K562 (cell line): ENCODE results near the gene C6orf89. TPM values are rescaled to one million over a fixed set of nuclear protein-coding genes. Genes with fewer than 3 reads are reported as not detected.

Experiments used
- ATF7 ChIP-seq: fragments of 450-650 bp; IDR thresholded peaks from 2 replicates; pipeline ENCODE4 v1.7.1; 2014; ENCODE audit warnings: mild to moderate bottlenecking, moderate library complexity
- BHLHE40 ChIP-seq: IDR thresholded peaks from 2 replicates; pipeline ENCODE4 v1.6.1; 2011; ENCODE audit warnings: low read length, improper control_type of control experiment
- CBX5 ChIP-seq: IDR thresholded peaks from 2 replicates; pipeline ENCODE4 v1.6.1; 2014; ENCODE audit warnings: low read depth, borderline replicate concordance
- ESRRA ChIP-seq: fragments of 450-650 bp; IDR thresholded peaks from 2 replicates; pipeline ENCODE4 v1.6.1; 2014; ENCODE audit warnings: low read depth, mild to moderate bottlenecking, moderate library complexity, borderline replicate concordance
- JUNB ChIP-seq: fragments of 450-650 bp; formaldehyde crosslinking; conservative IDR thresholded peaks from 2 replicates; pipeline ENCODE4 v1.4.0; 2020; ENCODE audit warnings: mild to moderate bottlenecking
- KAT8 ChIP-seq: fragments of 450-650 bp; IDR thresholded peaks from 2 replicates; pipeline ENCODE4 v1.6.1; 2016; ENCODE audit warnings: low read depth, mild to moderate bottlenecking
- KLF16 ChIP-seq: IDR thresholded peaks from 2 replicates; pipeline ENCODE4 v1.6.1; 2016; ENCODE audit warnings: antibody characterized with exemption
- MIER1 ChIP-seq: fragments of 450-650 bp; IDR thresholded peaks from 2 replicates; pipeline ENCODE4 v1.6.1; 2016; ENCODE audit warnings: antibody characterized with exemption, mild to moderate bottlenecking, low read depth
- NCOA2 ChIP-seq, 2 experiments: fragments of 450-650 bp; IDR thresholded peaks; 2 replicates each; pipeline ENCODE4 v1.6.1; 2018; ENCODE audit warnings: mild to moderate bottlenecking in 2 of 2, moderate library complexity in 1 of 2; ENCODE audit not compliant: partially characterized antibody in 2 of 2
- PTRF ChIP-seq: fragments of 450-650 bp; IDR thresholded peaks from 2 replicates; pipeline ENCODE4 v1.6.1; 2016; ENCODE audit warnings: mild to moderate bottlenecking, missing genetic modification characterization, missing compliant biosample characterization
- PTTG1 ChIP-seq: fragments of 450-650 bp; IDR thresholded peaks from 2 replicates; pipeline ENCODE4 v1.6.1; 2016; ENCODE audit warnings: low read depth, mild to moderate bottlenecking, missing genetic modification characterization, missing compliant biosample characterization
- RFX5 ChIP-seq: IDR thresholded peaks from 2 replicates; pipeline ENCODE4 v1.6.1; 2011; ENCODE audit warnings: low read depth, mild to moderate bottlenecking, improper control_type of control experiment, low read length
- SAFB2 ChIP-seq: fragments of 200-400 bp; formaldehyde crosslinking; IDR thresholded peaks from 2 replicates; pipeline ENCODE4 v1.6.1; 2018; ENCODE audit warnings: borderline replicate concordance, low read length, low read depth, moderate library complexity; ENCODE audit not compliant: severe bottlenecking
- TRIM28 ChIP-seq: fragments of 450-650 bp; IDR thresholded peaks from 2 replicates; pipeline ENCODE4 v1.6.1; 2017
- ZBTB7A ChIP-seq: IDR thresholded peaks from 2 replicates; pipeline ENCODE4 v1.6.1; 2011; ENCODE audit warnings: low read depth, mild to moderate bottlenecking, low read length, moderate library complexity, borderline replicate concordance; ENCODE audit not compliant: control insufficient read depth
- ZNF175 ChIP-seq: fragments of 200-800 bp; sonication (Bioruptor generic); IDR thresholded peaks from 2 replicates; pipeline ENCODE4 v1.6.1; 2016; ENCODE audit warnings: low read depth, mild to moderate bottlenecking, missing genetic modification characterization, missing compliant biosample characterization
- ZNF57 ChIP-seq: fragments of 450-650 bp; formaldehyde crosslinking; IDR thresholded peaks from 2 replicates; pipeline ENCODE4 v1.4.0; 2020; ENCODE audit warnings: mild to moderate bottlenecking, moderate library complexity
- polyA plus RNA-seq, 8 experiments: library from polyadenylated mRNA; depleted of rRNA in 4 of 8; stranded (reverse) in 5 of 8; unstranded in 3 of 8; fragments of >200 nt; fragmentation: Nextera tagmentation in 2 of 8; fragmentation: Illumina TruSeq in 1 of 8; extraction: Ambion mirVana in 2 of 8; extraction: Trizol in 1 of 8; gene quantifications; 2 replicates each; pipeline versions ENCODE4 v1.2.1 to v1.2.3, GENCODE V29; 2011 to 2014; ENCODE audit warnings: inconsistent platforms in 1 of 8, missing spikeins in 1 of 8
- total RNA-seq, 7 experiments: library from RNA; depleted of rRNA in 6 of 7; stranded (reverse); fragments of >200 nt in 6 of 7; fragmentation: Illumina TruSeq in 2 of 7; extraction: Trizol in 2 of 7; gene quantifications; 2 replicates each; pipeline versions ENCODE4 v1.2.1 to v1.2.3, GENCODE V29; 2011 to 2021; ENCODE audit warnings: low replicate concordance in 1 of 7
- TF ChIP-seq, protein P1 (sequence below), 2 experiments: fragments of 450-650 bp in 1 of 2; sonication (generic) in 1 of 2; formaldehyde crosslinking in 1 of 2; IDR thresholded peaks in 1 of 2; conservative IDR thresholded peaks in 1 of 2; 2 replicates each; pipeline versions ENCODE4 v1.6.1 to v1.8.1; 2016 to 2023; ENCODE audit warnings: mild to moderate bottlenecking in 2 of 2, moderate library complexity in 2 of 2, inconsistent platforms in 1 of 2, missing genetic modification reagents in 1 of 2
- TF ChIP-seq, protein P2 (sequence below): sonication (generic); formaldehyde crosslinking; IDR thresholded peaks from 2 replicates; pipeline ENCODE4 v1.8.1; 2022; ENCODE audit warnings: missing genetic modification reagents
- TF ChIP-seq, protein P3 (sequence below), 2 experiments: IDR thresholded peaks in 1 of 2; conservative IDR thresholded peaks in 1 of 2; 2 replicates each; pipeline ENCODE4 v1.6.1; 2016; ENCODE audit warnings: low read depth in 2 of 2, mild to moderate bottlenecking in 1 of 2, missing compliant biosample characterization in 1 of 2, missing genetic modification characterization in 1 of 2, moderate library complexity in 1 of 2
- TF ChIP-seq, protein P4 (sequence below): fragments of 250-450 bp; sonication (Bioruptor Pico); IDR thresholded peaks from 2 replicates; pipeline ENCODE4 v1.4.0; 2020; ENCODE audit warnings: borderline replicate concordance

C6orf89 gene
- total and polyA plus RNA-seq, 9 of the 15 experiments (the other 6 are each of a cell fraction or from before 2014, with no cell fraction given) = 35.2 to 111 (median 58.5) TPM

DNA sequence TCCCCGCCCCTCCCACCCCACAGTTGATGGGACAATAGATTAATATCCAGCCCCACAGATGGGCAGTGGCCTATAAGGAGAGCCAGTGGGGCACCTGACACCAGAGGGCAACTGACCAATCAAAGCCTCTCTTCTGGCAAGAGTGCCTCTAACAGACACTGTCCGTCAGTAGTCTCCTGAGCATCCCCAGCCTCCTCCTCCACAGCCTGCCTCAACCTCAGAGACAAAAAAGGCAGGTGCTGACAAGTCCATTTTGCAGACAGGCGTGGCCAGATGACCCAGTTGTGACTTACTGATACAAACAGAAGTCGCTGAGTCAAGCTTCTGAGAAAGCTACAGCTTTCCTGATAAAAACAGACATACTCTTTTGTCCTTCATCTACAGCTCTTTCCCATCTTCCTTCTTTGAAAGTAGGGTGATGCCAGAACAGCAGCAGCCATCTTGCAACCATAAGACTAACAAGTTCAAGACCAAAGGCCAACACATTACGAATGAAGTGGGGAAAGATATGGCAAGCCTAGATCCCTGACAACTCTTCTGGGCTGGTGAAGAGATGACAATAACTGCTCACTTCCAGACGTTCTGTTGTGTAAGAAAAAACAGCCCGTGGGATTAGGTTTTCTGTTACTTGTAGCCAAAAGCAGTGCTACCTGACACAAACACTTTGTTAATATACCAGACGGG, 23.4 kb upstream of the C6orf89 start (continued):
- TF ChIP-seq, protein P1, sequence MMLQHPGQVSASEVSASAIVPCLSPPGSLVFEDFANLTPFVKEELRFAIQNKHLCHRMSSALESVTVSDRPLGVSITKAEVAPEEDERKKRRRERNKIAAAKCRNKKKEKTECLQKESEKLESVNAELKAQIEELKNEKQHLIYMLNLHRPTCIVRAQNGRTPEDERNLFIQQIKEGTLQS (IDR thresholded peaks at IDR 0.05) = peak; percentile 56; the same call in 1 of the 2 replicates
- TF ChIP-seq, protein P1 (CRISPR knock-in tag; conservative IDR thresholded peaks at IDR 0.05) = no peak
- TF ChIP-seq MIER1 (no peak; the same call in 1 of the 2 replicates), ESRRA (peak; percentile 94), SAFB2 (no peak), CBX5 (no peak), KAT8 (0 out of 2 replicates have a peak, but pooled peaks have one; percentile 27), NCOA2 (IDR thresholded peaks at IDR 0.05; ENCODE audit: partially characterized antibody in 2 of 2) (no peak), PTRF (tag) (peak; percentile 52; the same call in 1 of the 2 replicates), BHLHE40 (peak; percentile 80), ZNF175 (CRISPR knock-in tag) (peak; percentile 61; the same call in 1 of the 2 replicates), ZNF57 (CRISPR knock-in tag) (no peak), ZBTB7A (no peak), ATF7 (peak; percentile 75; the same call in 1 of the 2 replicates), TRIM28 (peak; percentile 90), PTTG1 (tag) (peak; percentile 57; the same call in 1 of the 2 replicates), KLF16 (peak; percentile 65; the same call in 1 of the 2 replicates), RFX5 (peak; percentile 42; the same call in 1 of the 2 replicates), JUNB (CRISPR knock-in tag) (no peak)
- TF ChIP-seq, protein P2, sequence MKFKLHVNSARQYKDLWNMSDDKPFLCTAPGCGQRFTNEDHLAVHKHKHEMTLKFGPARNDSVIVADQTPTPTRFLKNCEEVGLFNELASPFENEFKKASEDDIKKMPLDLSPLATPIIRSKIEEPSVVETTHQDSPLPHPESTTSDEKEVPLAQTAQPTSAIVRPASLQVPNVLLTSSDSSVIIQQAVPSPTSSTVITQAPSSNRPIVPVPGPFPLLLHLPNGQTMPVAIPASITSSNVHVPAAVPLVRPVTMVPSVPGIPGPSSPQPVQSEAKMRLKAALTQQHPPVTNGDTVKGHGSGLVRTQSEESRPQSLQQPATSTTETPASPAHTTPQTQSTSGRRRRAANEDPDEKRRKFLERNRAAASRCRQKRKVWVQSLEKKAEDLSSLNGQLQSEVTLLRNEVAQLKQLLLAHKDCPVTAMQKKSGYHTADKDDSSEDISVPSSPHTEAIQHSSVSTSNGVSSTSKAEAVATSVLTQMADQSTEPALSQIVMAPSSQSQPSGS (CRISPR knock-in tag) = no peak
- TF ChIP-seq, protein P3, sequence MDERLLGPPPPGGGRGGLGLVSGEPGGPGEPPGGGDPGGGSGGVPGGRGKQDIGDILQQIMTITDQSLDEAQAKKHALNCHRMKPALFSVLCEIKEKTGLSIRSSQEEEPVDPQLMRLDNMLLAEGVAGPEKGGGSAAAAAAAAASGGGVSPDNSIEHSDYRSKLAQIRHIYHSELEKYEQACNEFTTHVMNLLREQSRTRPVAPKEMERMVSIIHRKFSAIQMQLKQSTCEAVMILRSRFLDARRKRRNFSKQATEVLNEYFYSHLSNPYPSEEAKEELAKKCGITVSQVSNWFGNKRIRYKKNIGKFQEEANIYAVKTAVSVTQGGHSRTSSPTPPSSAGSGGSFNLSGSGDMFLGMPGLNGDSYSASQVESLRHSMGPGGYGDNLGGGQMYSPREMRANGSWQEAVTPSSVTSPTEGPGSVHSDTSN (CRISPR knock-in tag; IDR thresholded peaks at IDR 0.05; ENCODE audit: low read depth) = no peak
- TF ChIP-seq, protein P3 (tag; conservative IDR thresholded peaks at IDR 0.05; ENCODE audit: low read depth) = peak; percentile 95
- TF ChIP-seq, protein P4, sequence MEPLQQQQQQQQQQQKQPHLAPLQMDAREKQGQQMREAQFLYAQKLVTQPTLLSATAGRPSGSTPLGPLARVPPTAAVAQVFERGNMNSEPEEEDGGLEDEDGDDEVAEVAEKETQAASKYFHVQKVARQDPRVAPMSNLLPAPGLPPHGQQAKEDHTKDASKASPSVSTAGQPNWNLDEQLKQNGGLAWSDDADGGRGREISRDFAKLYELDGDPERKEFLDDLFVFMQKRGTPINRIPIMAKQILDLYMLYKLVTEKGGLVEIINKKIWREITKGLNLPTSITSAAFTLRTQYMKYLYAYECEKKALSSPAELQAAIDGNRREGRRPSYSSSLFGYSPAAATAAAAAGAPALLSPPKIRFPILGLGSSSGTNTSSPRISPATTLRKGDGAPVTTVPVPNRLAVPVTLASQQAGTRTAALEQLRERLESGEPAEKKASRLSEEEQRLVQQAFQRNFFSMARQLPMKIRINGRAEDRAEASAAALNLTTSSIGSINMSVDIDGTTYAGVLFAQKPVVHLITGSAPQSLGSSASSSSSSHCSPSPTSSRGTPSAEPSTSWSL (CRISPR knock-in tag) = no peak
